Measurements from ENCODE around the gene FRMPD4.

FRMPD4 gene

DNA sequence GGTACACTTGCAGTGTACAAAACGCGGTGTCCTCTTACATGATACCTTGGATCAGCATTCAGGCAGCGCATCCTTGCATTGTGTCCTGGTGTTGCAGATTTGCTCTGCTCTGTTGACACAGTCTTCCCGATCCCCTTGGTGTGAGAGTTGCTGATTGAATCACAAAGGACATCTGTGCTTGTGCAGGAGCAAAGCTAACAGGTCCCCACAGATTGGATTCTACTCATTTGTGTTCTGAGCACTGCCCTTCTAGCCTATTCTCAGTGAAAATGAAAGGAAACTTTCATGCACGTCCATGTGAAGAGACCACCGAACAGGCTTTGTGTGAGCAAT lies 171.4 kb downstream of the FRMPD4 start:
- Histone ChIP-seq H3K4me3 (replicated peaks; ENCODE audit: low read depth, low read length) (no peak overlapping the region), H3K27me3 (replicated peaks; ENCODE audit: control insufficient read depth, insufficient read depth, low read length) (no peaks in the 10 kb centered on the region; the same call in 1 of the 2 replicates), H3K36me3 (ENCODE audit: control insufficient read depth, insufficient read depth, low read length) (no peaks in the 10 kb centered on the region)
- no peak for TF ChIP-seq CTCF (IDR thresholded peaks at IDR 0.05; ENCODE audit: insufficient read depth, low read length, poor library complexity, severe bottlenecking)
- no peak for DNase-seq (ENCODE audit: extremely low read depth, insufficient read length)

GRCh38 chrX:12314651-12315050 lies 176.4 kb downstream of the FRMPD4 start:
- Histone ChIP-seq H3K4me3 (replicated peaks; ENCODE audit: low read depth, low read length) (no peak overlapping the region), H3K27me3 (replicated peaks; ENCODE audit: control insufficient read depth, insufficient read depth, low read length) (no peaks in the 10 kb centered on the region), H3K36me3 (ENCODE audit: control insufficient read depth, insufficient read depth, low read length) (no peaks in the 10 kb centered on the region)
- TF ChIP-seq CTCF (IDR thresholded peaks at IDR 0.05; ENCODE audit: insufficient read depth, low read length, poor library complexity, severe bottlenecking), result no peak
- DNase-seq (ENCODE audit: extremely low read depth, insufficient read length), result no peak

GRCh38 chrX:12315526-12315925 lies 177.3 kb downstream of the FRMPD4 start:
- Histone ChIP-seq H3K27me3 (replicated peaks; ENCODE audit: control insufficient read depth, insufficient read depth, low read length) (no peaks in the 10 kb centered on the region), H3K36me3 (ENCODE audit: control insufficient read depth, insufficient read depth, low read length) (no peaks in the 10 kb centered on the region), H3K4me3 (replicated peaks; ENCODE audit: low read depth, low read length) (no peak overlapping the region)
- DNase-seq (ENCODE audit: extremely low read depth, insufficient read length), result no peak
- no peak for TF ChIP-seq CTCF (IDR thresholded peaks at IDR 0.05; ENCODE audit: insufficient read depth, low read length, poor library complexity, severe bottlenecking)

- no peaks in the 10 kb centered on the region for H3K36me3 ChIP-seq (ENCODE audit: control insufficient read depth, insufficient read depth, low read length)
- no peak overlapping the region for H3K4me3 ChIP-seq (replicated peaks; ENCODE audit: low read depth, low read length)
- H3K27me3 ChIP-seq (replicated peaks; ENCODE audit: control insufficient read depth, insufficient read depth, low read length), result no peaks in the 10 kb centered on the region
- DNase-seq (ENCODE audit: extremely low read depth, insufficient read length), result no peak
- TF ChIP-seq CTCF (IDR thresholded peaks at IDR 0.05; ENCODE audit: insufficient read depth, low read length, poor library complexity, severe bottlenecking), result no peak
Observed at GRCh38 chrX:12319003-12319519, 180.8 kb downstream of the FRMPD4 start.

DNA sequence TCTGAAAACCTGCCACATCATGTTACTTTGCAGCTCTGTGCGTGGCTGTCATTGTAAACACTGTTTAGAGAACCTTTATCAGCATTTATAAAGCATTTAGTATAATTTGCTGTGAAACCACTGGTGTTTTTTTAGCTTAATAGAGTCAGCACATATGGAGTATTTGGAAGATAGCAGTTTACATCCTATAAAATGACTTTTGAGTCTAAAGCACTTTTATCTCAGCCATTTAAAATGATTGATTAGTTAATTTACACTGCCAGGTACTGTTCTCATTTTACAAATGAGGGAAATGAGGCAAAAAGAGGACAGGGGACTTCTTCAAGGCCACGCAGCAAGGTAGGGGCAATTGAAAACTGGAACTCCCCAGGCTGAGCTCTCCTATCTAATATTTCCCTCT lies 181.7 kb downstream of the FRMPD4 start:
- TF ChIP-seq CTCF (IDR thresholded peaks at IDR 0.05; ENCODE audit: insufficient read depth, low read length, poor library complexity, severe bottlenecking), result no peak
- no peak for DNase-seq (ENCODE audit: extremely low read depth, insufficient read length)
- no peaks in the 10 kb centered on the region for H3K36me3 ChIP-seq (ENCODE audit: control insufficient read depth, insufficient read depth, low read length)
- no peak overlapping the region for H3K4me3 ChIP-seq (replicated peaks; ENCODE audit: low read depth, low read length)
- no peaks in the 10 kb centered on the region for H3K27me3 ChIP-seq (replicated peaks; ENCODE audit: control insufficient read depth, insufficient read depth, low read length)

GRCh38 chrX:12322031-12322430 lies 183.8 kb downstream of the FRMPD4 start:
- Histone ChIP-seq H3K27me3 (replicated peaks; ENCODE audit: control insufficient read depth, insufficient read depth, low read length) (no peaks in the 10 kb centered on the region), H3K4me3 (replicated peaks; ENCODE audit: low read depth, low read length) (no peak overlapping the region), H3K36me3 (ENCODE audit: control insufficient read depth, insufficient read depth, low read length) (no peaks in the 10 kb centered on the region)
- no peak for TF ChIP-seq CTCF (IDR thresholded peaks at IDR 0.05; ENCODE audit: insufficient read depth, low read length, poor library complexity, severe bottlenecking)
- no peak for DNase-seq (ENCODE audit: extremely low read depth, insufficient read length)

Data from GM06990 (cell line).